Activated naive CD4-positive, alpha-beta T cell (primary cell): ENCODE data around the gene PSMD8.
"Not testable (repeated sequence)": the region's sequence is repeated elsewhere in the genome, so short reads cannot be mapped to it uniquely, and the experiment has no call there.

ENCODE experiments used
- DNase-seq, 4 experiments: peaks; one replicate each; lab custom pipeline; 2025; lab: John Stamatoyannopoulos, UW

Gene PSMD8

GRCh38 chr19:38362076-38362945 is 12.1 kb upstream of the PSMD8 start:
- peak in 2 of 4 experiments; percentile 7 to 47 for DNase-seq

- not testable (repeated sequence) for DNase-seq
These were observed 11.3 kb upstream of the PSMD8 start for GRCh38 chr19:38362946-38363688.

- DNase-seq = no peak
These were observed 7.3 kb upstream of the PSMD8 start for GRCh38 chr19:38367041-38367440.

- no peak for DNase-seq
These were observed 4.8 kb upstream of the PSMD8 start for GRCh38 chr19:38369584-38369983.

GRCh38 chr19:38370299-38370698 is 4.1 kb upstream of the PSMD8 start:
- DNase-seq = no peak

- DNase-seq = no peak
These were observed 3.3 kb upstream of the PSMD8 start for GRCh38 chr19:38371081-38371480.

GRCh38 chr19:38373907-38374331 is 452 bp upstream of the PSMD8 start:
- no peak for DNase-seq

GRCh38 chr19:38375098-38375493 is 725 bp downstream of the PSMD8 start:
- DNase-seq = no peak

- DNase-seq = no peak
These were observed 1.4 kb downstream of the PSMD8 start for GRCh38 chr19:38375748-38376147.

GRCh38 chr19:38376576-38376975 is 2.2 kb downstream of the PSMD8 start:
- DNase-seq = no peak

GRCh38 chr19:38377052-38377451 is 2.7 kb downstream of the PSMD8 start:
- DNase-seq = no peak

- no peak for DNase-seq
These were observed 4.5 kb downstream of the PSMD8 start for GRCh38 chr19:38378866-38379265.

GRCh38 chr19:38381138-38381537 is 6.8 kb downstream of the PSMD8 start:
- DNase-seq = no peak

GRCh38 chr19:38383184-38383583 is 8.8 kb downstream of the PSMD8 start:
- no peak for DNase-seq

- no peak for DNase-seq
These were observed 9.4 kb downstream of the PSMD8 start for GRCh38 chr19:38383743-38384142.

- DNase-seq = no peak
These were observed 10.0 kb downstream of the PSMD8 start for GRCh38 chr19:38384209-38385027.

- no peak for DNase-seq
These were observed 10.9 kb downstream of the PSMD8 start for GRCh38 chr19:38385057-38385803.

GRCh38 chr19:38385804-38386257 is 11.5 kb downstream of the PSMD8 start:
- DNase-seq = no peak

- no peak for DNase-seq
These were observed 12.1 kb downstream of the PSMD8 start for GRCh38 chr19:38386300-38386970.

- DNase-seq = peak in 1 of 4 experiments; percentile 31
These were observed 12.7 kb downstream of the PSMD8 start for GRCh38 chr19:38386971-38387549.
